Measurements from ENCODE around the gene ENOX2.

Gene ENOX2

GRCh38 chrX:130878350-130879341, 24.4 kb downstream of the ENOX2 start:
- H3K9me3 ChIP-seq (ENCODE audit: control insufficient read depth, insufficient read depth, low read length) = no peaks in the 10 kb centered on the region
- H3K4me1 ChIP-seq (ENCODE audit: control insufficient read depth, insufficient read depth, low read length) = peaks cover 3% of the 10 kb centered on the region
- H3K4me3 ChIP-seq (ENCODE audit: low read depth, low read length) = no peak overlapping the region
- H3K9ac ChIP-seq (ENCODE audit: low read depth, low read length) = no peak overlapping the region
- H3K36me3 ChIP-seq (ENCODE audit: control insufficient read depth, insufficient read depth, low read length) = no peaks in the 10 kb centered on the region
- H3K27me3 ChIP-seq (ENCODE audit: control insufficient read depth, insufficient read depth, low read length) = no peaks in the 10 kb centered on the region

- Histone ChIP-seq H3K27me3 (ENCODE audit: control insufficient read depth, insufficient read depth, low read length) (no peaks in the 10 kb centered on the region), H3K36me3 (ENCODE audit: control insufficient read depth, insufficient read depth, low read length) (no peaks in the 10 kb centered on the region), H3K4me3 (ENCODE audit: low read depth, low read length) (no peak overlapping the region), H3K4me1 (ENCODE audit: control insufficient read depth, insufficient read depth, low read length) (peaks cover 3% of the 10 kb centered on the region), H3K9ac (ENCODE audit: low read depth, low read length) (no peak overlapping the region), H3K9me3 (ENCODE audit: control insufficient read depth, insufficient read depth, low read length) (no peaks in the 10 kb centered on the region)
Observed at GRCh38 chrX:130877892-130878341, 25.1 kb downstream of the ENOX2 start.

GRCh38 chrX:130876226-130876625, 26.8 kb downstream of the ENOX2 start:
- Histone ChIP-seq H3K4me1 (ENCODE audit: control insufficient read depth, insufficient read depth, low read length) (peaks cover 3% of the 10 kb centered on the region), H3K9me3 (ENCODE audit: control insufficient read depth, insufficient read depth, low read length) (no peaks in the 10 kb centered on the region), H3K4me3 (ENCODE audit: low read depth, low read length) (no peak overlapping the region), H3K9ac (ENCODE audit: low read depth, low read length) (no peak overlapping the region), H3K36me3 (ENCODE audit: control insufficient read depth, insufficient read depth, low read length) (no peaks in the 10 kb centered on the region), H3K27me3 (ENCODE audit: control insufficient read depth, insufficient read depth, low read length) (no peaks in the 10 kb centered on the region)

- H3K9ac ChIP-seq (ENCODE audit: low read depth, low read length) = no peak overlapping the region
- H3K4me3 ChIP-seq (ENCODE audit: low read depth, low read length) = no peak overlapping the region
- H3K36me3 ChIP-seq (ENCODE audit: control insufficient read depth, insufficient read depth, low read length) = no peaks in the 10 kb centered on the region
- H3K27me3 ChIP-seq (ENCODE audit: control insufficient read depth, insufficient read depth, low read length) = no peaks in the 10 kb centered on the region
- no peaks in the 10 kb centered on the region for H3K9me3 ChIP-seq (ENCODE audit: control insufficient read depth, insufficient read depth, low read length)
- H3K4me1 ChIP-seq (ENCODE audit: control insufficient read depth, insufficient read depth, low read length) = peaks cover 3% of the 10 kb centered on the region
Observed at GRCh38 chrX:130874751-130875150, 28.3 kb downstream of the ENOX2 start.

GRCh38 chrX:130869239-130869638, 33.8 kb downstream of the ENOX2 start:
- Histone ChIP-seq H3K9me3 (ENCODE audit: control insufficient read depth, insufficient read depth, low read length) (no peaks in the 10 kb centered on the region), H3K4me3 (ENCODE audit: low read depth, low read length) (no peak overlapping the region), H3K4me1 (ENCODE audit: control insufficient read depth, insufficient read depth, low read length) (no peaks in the 10 kb centered on the region), H3K27me3 (ENCODE audit: control insufficient read depth, insufficient read depth, low read length) (no peaks in the 10 kb centered on the region), H3K36me3 (ENCODE audit: control insufficient read depth, insufficient read depth, low read length) (no peaks in the 10 kb centered on the region), H3K9ac (ENCODE audit: low read depth, low read length) (no peak overlapping the region)

GRCh38 chrX:130861462-130861861, 41.5 kb downstream of the ENOX2 start:
- no peaks in the 10 kb centered on the region for H3K27me3 ChIP-seq (ENCODE audit: control insufficient read depth, insufficient read depth, low read length)

GRCh38 chrX:130857207-130857606, 45.8 kb downstream of the ENOX2 start:
- H3K36me3 ChIP-seq (ENCODE audit: control insufficient read depth, insufficient read depth, low read length) = no peaks in the 10 kb centered on the region
- no peaks in the 10 kb centered on the region for H3K4me1 ChIP-seq (ENCODE audit: control insufficient read depth, insufficient read depth, low read length)
- no peaks in the 10 kb centered on the region for H3K27me3 ChIP-seq (ENCODE audit: control insufficient read depth, insufficient read depth, low read length)
- H3K9me3 ChIP-seq (ENCODE audit: control insufficient read depth, insufficient read depth, low read length) = no peaks in the 10 kb centered on the region
- no peak overlapping the region for H3K4me3 ChIP-seq (ENCODE audit: low read depth, low read length)
- no peak overlapping the region for H3K9ac ChIP-seq (ENCODE audit: low read depth, low read length)

More at GRCh38 chrX:130861462-130861861, 41.5 kb downstream of the ENOX2 start:
- no peak overlapping the region for H3K4me3 ChIP-seq (ENCODE audit: low read depth, low read length)
- no peaks in the 10 kb centered on the region for H3K4me1 ChIP-seq (ENCODE audit: control insufficient read depth, insufficient read depth, low read length)
- no peak overlapping the region for H3K9ac ChIP-seq (ENCODE audit: low read depth, low read length)
- H3K9me3 ChIP-seq (ENCODE audit: control insufficient read depth, insufficient read depth, low read length) = no peaks in the 10 kb centered on the region
- H3K36me3 ChIP-seq (ENCODE audit: control insufficient read depth, insufficient read depth, low read length) = no peaks in the 10 kb centered on the region

GRCh38 chrX:130851569-130851968, 51.4 kb downstream of the ENOX2 start:
- no peaks in the 10 kb centered on the region for H3K27me3 ChIP-seq (ENCODE audit: control insufficient read depth, insufficient read depth, low read length)
- no peaks in the 10 kb centered on the region for H3K4me1 ChIP-seq (ENCODE audit: control insufficient read depth, insufficient read depth, low read length)
- no peaks in the 10 kb centered on the region for H3K9me3 ChIP-seq (ENCODE audit: control insufficient read depth, insufficient read depth, low read length)
- no peak overlapping the region for H3K9ac ChIP-seq (ENCODE audit: low read depth, low read length)
- no peaks in the 10 kb centered on the region for H3K36me3 ChIP-seq (ENCODE audit: control insufficient read depth, insufficient read depth, low read length)
- no peak overlapping the region for H3K4me3 ChIP-seq (ENCODE audit: low read depth, low read length)

GRCh38 chrX:130848763-130849162, 54.2 kb downstream of the ENOX2 start:
- Histone ChIP-seq H3K36me3 (ENCODE audit: control insufficient read depth, insufficient read depth, low read length) (no peaks in the 10 kb centered on the region), H3K4me3 (ENCODE audit: low read depth, low read length) (no peak overlapping the region), H3K27me3 (ENCODE audit: control insufficient read depth, insufficient read depth, low read length) (no peaks in the 10 kb centered on the region), H3K9me3 (ENCODE audit: control insufficient read depth, insufficient read depth, low read length) (no peaks in the 10 kb centered on the region), H3K9ac (ENCODE audit: low read depth, low read length) (no peak overlapping the region), H3K4me1 (ENCODE audit: control insufficient read depth, insufficient read depth, low read length) (no peaks in the 10 kb centered on the region)

- no peak overlapping the region for H3K9ac ChIP-seq (ENCODE audit: low read depth, low read length)
- H3K9me3 ChIP-seq (ENCODE audit: control insufficient read depth, insufficient read depth, low read length) = no peaks in the 10 kb centered on the region
- no peaks in the 10 kb centered on the region for H3K27me3 ChIP-seq (ENCODE audit: control insufficient read depth, insufficient read depth, low read length)
- H3K4me1 ChIP-seq (ENCODE audit: control insufficient read depth, insufficient read depth, low read length) = no peaks in the 10 kb centered on the region
- no peaks in the 10 kb centered on the region for H3K36me3 ChIP-seq (ENCODE audit: control insufficient read depth, insufficient read depth, low read length)
- no peak overlapping the region for H3K4me3 ChIP-seq (ENCODE audit: low read depth, low read length)
Observed at GRCh38 chrX:130846746-130847145, 56.3 kb downstream of the ENOX2 start.

GRCh38 chrX:130841776-130842175, 61.2 kb downstream of the ENOX2 start:
- H3K4me1 ChIP-seq (ENCODE audit: control insufficient read depth, insufficient read depth, low read length) = no peaks in the 10 kb centered on the region
- no peaks in the 10 kb centered on the region for H3K9me3 ChIP-seq (ENCODE audit: control insufficient read depth, insufficient read depth, low read length)
- H3K27me3 ChIP-seq (ENCODE audit: control insufficient read depth, insufficient read depth, low read length) = no peaks in the 10 kb centered on the region
- H3K9ac ChIP-seq (ENCODE audit: low read depth, low read length) = no peak overlapping the region
- no peak overlapping the region for H3K4me3 ChIP-seq (ENCODE audit: low read depth, low read length)
- no peaks in the 10 kb centered on the region for H3K36me3 ChIP-seq (ENCODE audit: control insufficient read depth, insufficient read depth, low read length)

- Histone ChIP-seq H3K9ac (ENCODE audit: low read depth, low read length) (no peak overlapping the region), H3K9me3 (ENCODE audit: control insufficient read depth, insufficient read depth, low read length) (no peaks in the 10 kb centered on the region), H3K4me1 (ENCODE audit: control insufficient read depth, insufficient read depth, low read length) (no peaks in the 10 kb centered on the region), H3K27me3 (ENCODE audit: control insufficient read depth, insufficient read depth, low read length) (no peaks in the 10 kb centered on the region), H3K36me3 (ENCODE audit: control insufficient read depth, insufficient read depth, low read length) (no peaks in the 10 kb centered on the region), H3K4me3 (ENCODE audit: low read depth, low read length) (no peak overlapping the region)
Observed at GRCh38 chrX:130840345-130840744, 62.7 kb downstream of the ENOX2 start.

Measured in iPS-15b (cell line).